Measurements from ENCODE around the gene FOXN3. TPM values are rescaled to one million over a fixed set of nuclear protein-coding genes. Genes with fewer than 3 reads are reported as not detected.
"Not testable (repeated sequence)": the region's sequence is repeated elsewhere in the genome, so short reads cannot be mapped to it uniquely, and the experiment has no call there.

Gene FOXN3
- total RNA-seq, 6 experiments from 2014 or later, result 31.9 to 43.4 (median 37.9) TPM

DNA sequence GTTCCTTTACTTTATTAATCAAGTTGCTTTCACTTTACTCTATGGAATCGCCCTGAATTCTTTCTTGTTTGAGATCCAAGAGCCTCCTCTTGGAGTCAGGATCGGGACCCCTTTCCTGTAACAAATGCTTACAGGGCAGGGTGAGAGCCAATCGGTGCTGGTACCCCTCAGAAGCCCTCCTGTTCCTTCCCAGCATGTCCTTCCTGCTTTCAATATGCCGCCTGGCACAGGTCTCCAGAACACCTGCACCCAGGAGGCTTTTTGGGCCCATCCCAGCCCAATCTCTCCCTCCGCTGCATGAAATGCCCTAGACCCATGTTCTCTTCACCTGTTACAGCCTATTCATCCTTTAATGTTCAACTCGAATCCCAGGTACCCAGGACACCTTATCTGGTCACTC lies 122.2 kb downstream of the FOXN3 start:
- no peaks in the 10 kb centered on the region for H3K36me3 Mint-ChIP-seq (ENCODE audit: low read depth)
- no peak overlapping the region for H3K27ac Mint-ChIP-seq
- no peaks in the 10 kb centered on the region for H3K9me3 Mint-ChIP-seq
- TF ChIP-seq, protein P1, sequence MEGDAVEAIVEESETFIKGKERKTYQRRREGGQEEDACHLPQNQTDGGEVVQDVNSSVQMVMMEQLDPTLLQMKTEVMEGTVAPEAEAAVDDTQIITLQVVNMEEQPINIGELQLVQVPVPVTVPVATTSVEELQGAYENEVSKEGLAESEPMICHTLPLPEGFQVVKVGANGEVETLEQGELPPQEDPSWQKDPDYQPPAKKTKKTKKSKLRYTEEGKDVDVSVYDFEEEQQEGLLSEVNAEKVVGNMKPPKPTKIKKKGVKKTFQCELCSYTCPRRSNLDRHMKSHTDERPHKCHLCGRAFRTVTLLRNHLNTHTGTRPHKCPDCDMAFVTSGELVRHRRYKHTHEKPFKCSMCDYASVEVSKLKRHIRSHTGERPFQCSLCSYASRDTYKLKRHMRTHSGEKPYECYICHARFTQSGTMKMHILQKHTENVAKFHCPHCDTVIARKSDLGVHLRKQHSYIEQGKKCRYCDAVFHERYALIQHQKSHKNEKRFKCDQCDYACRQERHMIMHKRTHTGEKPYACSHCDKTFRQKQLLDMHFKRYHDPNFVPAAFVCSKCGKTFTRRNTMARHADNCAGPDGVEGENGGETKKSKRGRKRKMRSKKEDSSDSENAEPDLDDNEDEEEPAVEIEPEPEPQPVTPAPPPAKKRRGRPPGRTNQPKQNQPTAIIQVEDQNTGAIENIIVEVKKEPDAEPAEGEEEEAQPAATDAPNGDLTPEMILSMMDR (IDR thresholded peaks at IDR 0.05), result no peak
- no peak for DNase-seq
- H3K4me1 Mint-ChIP-seq (ENCODE audit: low read depth), result no peaks in the 10 kb centered on the region
- H3K4me3 Mint-ChIP-seq, result no peak overlapping the region
- peaks cover 1% of the 10 kb centered on the region for H3K27me3 Mint-ChIP-seq (ENCODE audit: insufficient read depth)

DNA sequence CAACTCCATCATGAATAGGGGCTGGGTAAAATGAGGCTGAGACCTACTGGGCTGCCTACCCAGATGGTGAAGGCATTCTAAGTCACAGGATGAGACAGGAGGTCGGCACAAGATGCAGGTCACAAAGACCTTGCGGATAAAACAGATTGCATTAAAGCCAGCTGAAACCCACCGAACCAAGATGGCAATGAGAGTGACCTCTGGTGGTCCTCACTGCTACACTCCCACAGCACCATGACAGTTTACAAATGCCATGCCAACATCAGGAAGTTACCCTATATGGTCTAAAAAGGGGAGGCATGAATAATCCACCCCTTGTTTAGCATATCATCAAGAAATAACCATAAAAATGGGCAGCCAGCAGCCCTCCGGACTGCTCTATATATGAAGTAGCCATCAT lies 122.6 kb downstream of the FOXN3 start:
- DNase-seq; H3K9me3 Mint-ChIP-seq; H3K4me1 Mint-ChIP-seq (ENCODE audit: low read depth); H3K4me3 Mint-ChIP-seq; H3K27me3 Mint-ChIP-seq (ENCODE audit: insufficient read depth); H3K36me3 Mint-ChIP-seq (ENCODE audit: low read depth); H3K27ac Mint-ChIP-seq: not testable (repeated sequence)

DNA sequence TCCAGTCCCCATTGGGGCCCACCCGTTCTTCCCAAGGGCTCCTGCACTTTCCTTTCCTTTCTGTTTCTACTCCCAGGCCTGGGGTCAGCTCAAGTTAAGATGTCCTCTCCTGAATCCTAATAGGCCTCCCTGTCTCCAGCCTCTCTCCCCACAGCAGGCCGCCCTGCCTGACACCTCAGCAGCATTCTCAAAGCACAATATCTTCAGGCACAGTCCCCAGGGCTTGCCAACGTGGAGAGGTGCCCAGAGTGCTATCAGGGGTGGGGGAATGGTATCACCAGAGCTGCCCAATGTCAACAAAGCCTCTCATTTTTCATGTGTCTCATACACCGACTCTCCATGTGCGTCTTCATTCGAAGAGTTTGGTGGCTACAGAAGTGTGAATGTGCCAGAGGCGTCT lies 123.0 kb downstream of the FOXN3 start:
- Mint-ChIP-seq H3K4me3 (no peak overlapping the region), H3K4me1 (ENCODE audit: low read depth) (no peaks in the 10 kb centered on the region), H3K36me3 (ENCODE audit: low read depth) (no peaks in the 10 kb centered on the region), H3K27me3 (ENCODE audit: insufficient read depth) (peaks cover 1% of the 10 kb centered on the region), H3K27ac (no peak overlapping the region), H3K9me3 (no peaks in the 10 kb centered on the region)
- TF ChIP-seq, protein P1 (IDR thresholded peaks at IDR 0.05), result no peak
- DNase-seq, result no peak

DNA sequence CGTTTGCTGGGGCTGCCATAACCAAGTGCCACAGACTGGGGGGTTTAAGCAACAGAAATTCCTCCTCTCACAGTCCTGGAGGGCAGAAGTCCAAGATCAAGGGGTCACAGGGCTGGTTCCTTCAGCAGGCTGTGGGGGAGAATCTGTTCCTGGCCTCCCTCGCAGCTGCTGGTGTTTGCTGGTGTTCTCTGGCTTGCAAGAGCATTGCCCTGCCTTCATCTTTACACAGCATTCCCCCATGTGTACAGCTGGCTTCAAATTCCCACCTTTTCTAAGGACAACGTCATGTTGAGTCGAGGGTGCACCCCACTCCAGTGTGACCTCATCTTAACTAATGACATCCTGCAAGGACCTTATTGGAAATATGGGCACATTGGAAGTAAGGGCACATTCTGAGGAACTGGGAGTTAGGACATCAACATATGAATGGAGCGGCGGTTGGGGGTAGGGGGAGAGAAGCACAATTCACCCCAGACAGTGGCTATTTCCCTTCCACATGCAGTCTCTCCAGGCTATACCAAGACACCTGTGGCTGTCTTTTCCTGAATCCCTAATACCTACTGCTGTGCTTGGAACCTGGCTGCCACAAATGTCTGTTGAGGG lies 123.6 kb downstream of the FOXN3 start:
- TF ChIP-seq, protein P1 (IDR thresholded peaks at IDR 0.05), result no peak
- Mint-ChIP-seq H3K27me3 (ENCODE audit: insufficient read depth) (peaks cover 1% of the 10 kb centered on the region), H3K36me3 (ENCODE audit: low read depth) (no peaks in the 10 kb centered on the region), H3K4me3 (no peak overlapping the region), H3K4me1 (ENCODE audit: low read depth) (no peaks in the 10 kb centered on the region), H3K9me3 (no peaks in the 10 kb centered on the region), H3K27ac (no peak overlapping the region)
- no peak for DNase-seq

DNA sequence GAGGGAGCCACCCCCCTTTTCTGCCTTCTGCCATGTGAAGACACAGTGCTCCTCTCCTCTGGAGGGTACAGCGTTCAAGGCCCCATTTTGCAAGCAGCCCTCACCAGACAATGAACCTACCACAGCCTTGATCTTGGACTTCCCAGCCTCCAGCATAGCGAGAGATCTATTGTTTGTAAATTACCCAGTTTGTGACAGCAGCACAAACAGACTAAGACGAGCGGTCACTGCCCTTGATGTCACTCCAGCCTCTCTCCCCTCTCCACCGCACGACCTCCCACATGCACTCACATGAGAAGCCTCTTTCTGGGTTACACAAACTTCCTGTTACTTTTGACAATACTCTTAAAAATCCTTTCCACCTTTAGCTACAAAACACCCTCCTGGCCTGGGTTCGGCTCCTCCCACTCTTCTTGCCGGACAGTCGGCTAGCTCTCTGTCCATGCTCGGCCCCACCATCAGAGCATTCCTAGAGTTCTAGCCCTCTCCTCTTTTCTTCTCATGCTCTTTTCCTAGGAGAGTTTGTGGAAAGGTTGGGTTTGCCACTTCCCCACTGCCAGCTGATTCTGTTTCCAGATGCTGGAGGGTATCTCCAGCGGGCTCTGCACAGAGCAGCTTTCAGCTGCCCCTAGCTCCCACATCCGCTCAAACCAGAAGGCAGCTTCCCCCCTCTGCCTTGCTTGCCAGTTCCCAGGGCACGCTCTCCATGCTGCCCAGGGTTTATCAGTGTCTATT lies 124.3 kb downstream of the FOXN3 start:
- no peaks in the 10 kb centered on the region for H3K4me1 Mint-ChIP-seq (ENCODE audit: low read depth)
- H3K36me3 Mint-ChIP-seq (ENCODE audit: low read depth), result no peaks in the 10 kb centered on the region
- H3K27me3 Mint-ChIP-seq (ENCODE audit: insufficient read depth), result peaks cover 1% of the 10 kb centered on the region
- no peak overlapping the region for H3K4me3 Mint-ChIP-seq
- DNase-seq, result no peak
- H3K9me3 Mint-ChIP-seq, result no peaks in the 10 kb centered on the region
- TF ChIP-seq, protein P1 (IDR thresholded peaks at IDR 0.05), result no peak
- no peak overlapping the region for H3K27ac Mint-ChIP-seq

DNA sequence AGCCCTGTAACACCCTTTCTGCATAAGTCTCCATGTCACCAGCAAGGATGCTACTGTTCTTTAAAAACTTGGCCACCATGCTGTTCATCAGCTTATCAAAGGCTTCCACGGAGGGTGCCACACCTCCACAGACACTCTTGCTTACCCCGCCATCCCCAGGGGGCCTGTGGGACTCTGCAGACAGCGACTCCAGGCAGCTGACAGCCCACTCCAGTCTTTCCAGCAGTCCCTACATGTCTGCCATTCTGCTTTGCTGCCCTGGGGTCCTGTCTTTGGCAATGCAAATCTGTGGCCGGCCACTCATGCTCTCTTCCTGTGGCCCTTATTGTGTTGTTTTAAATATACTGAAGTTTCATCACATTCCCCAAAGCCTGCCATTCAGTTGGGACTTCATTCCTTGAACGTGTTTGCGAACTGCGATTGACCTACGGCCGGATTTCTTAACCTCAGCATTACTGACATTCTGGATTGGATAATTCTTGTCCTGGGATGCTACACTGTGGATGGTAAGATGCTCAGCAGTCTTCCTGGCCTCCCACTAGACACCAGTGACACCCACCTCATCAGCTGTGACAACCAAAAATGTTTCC lies 125.6 kb downstream of the FOXN3 start:
- Mint-ChIP-seq H3K4me3 (no peak overlapping the region), H3K4me1 (ENCODE audit: low read depth) (no peaks in the 10 kb centered on the region), H3K27me3 (ENCODE audit: insufficient read depth) (peaks cover 3% of the 10 kb centered on the region), H3K27ac (no peak overlapping the region), H3K36me3 (ENCODE audit: low read depth) (no peaks in the 10 kb centered on the region; the same call in 1 of the 2 replicates), H3K9me3 (no peaks in the 10 kb centered on the region)
- TF ChIP-seq, protein P1 (IDR thresholded peaks at IDR 0.05), result no peak
- DNase-seq, result no peak

All from HFFc6 (cell line).